ENCODE measurements around the gene MUCL3. TPM values are rescaled to one million over a fixed set of nuclear protein-coding genes. Genes with fewer than 3 reads are reported as not detected.
"Not testable (repeated sequence)": the region's sequence is repeated elsewhere in the genome, so short reads cannot be mapped to it uniquely, and the experiment has no call there.

Gene MUCL3
- polyA plus RNA-seq, 1 of the 3 experiments (the other 2 are of a cell fraction): not detected

DNA sequence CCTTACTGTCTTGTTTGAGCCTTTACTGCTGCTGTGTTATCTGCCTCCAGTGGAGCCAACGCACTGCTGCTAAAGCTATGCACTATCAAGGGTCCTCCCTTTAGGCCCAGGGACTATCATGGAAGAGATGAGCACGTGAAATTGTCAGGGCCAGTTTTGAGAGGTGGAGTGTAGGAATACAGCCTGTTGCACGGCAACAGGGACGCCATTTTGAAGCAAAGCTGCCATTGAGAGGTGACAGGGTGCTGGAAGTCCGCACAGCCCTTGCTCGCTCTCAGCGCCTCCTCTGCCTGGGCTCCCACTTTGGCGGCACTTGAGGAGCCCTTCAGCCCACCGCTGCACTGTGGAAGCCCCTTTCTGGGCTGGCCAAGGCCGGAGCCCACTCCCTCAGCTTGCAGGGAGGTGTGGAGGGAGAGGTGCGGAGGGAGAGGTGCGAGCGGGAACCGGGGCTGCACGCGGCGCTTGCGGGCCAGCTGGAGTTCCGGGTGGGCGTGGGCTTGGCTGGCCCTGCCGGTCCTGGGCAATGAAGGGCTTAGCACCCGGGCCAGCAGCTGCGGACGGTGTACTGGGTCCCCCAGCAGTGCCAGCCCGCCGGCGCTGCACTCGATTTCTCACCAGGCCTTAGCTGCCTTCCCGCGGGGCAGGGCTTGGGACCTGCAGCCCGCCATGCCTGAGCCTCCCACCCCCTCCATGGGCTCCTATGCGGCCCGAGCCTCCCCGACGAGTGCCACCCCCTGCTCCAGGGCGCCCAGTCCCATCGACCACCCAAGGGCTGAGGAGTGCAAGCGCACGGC is 59.5 kb downstream of the MUCL3 start:
- H3K27ac ChIP-seq (ENCODE audit: low read depth in 2 of 2, low read length in 1 of 2); POLR2A ChIA-PET; H3K9me3 ChIP-seq; H3K4me2 ChIP-seq; H3K79me2 ChIP-seq (ENCODE audit: insufficient read depth); H3K9ac ChIP-seq; H3F3A ChIP-seq (replicated peaks; ENCODE audit: insufficient read depth); H3K4me3 ChIP-seq (ENCODE audit: low read depth in 2 of 2, low read length in 1 of 2); DNase-seq; H3K36me3 ChIP-seq (replicated peaks in 1 of 2; ENCODE audit: control insufficient read depth in 1 of 2, insufficient read depth in 2 of 2, low read length in 1 of 2); H2AFZ ChIP-seq (ENCODE audit: low read depth); H4K20me1 ChIP-seq (ENCODE audit: insufficient read depth); H3K4me1 ChIP-seq (ENCODE audit: control insufficient read depth in 1 of 2, insufficient read depth in 2 of 2, low read depth in 1 of 2, low read length in 1 of 2); H3K9me2 ChIP-seq; H3K27me3 ChIP-seq (ENCODE audit: insufficient read depth): not testable (repeated sequence)
- CTCF ChIA-PET: interaction anchor here (1.1 kb wide), 2 partner anchors 86 to 87 kb away, joined by 3 read pairs; partner anchors contain the start of gene VARS2
- 70% methylated on average over 11 of the region's 39 CpGs for WGBS (ENCODE audit: low lambda C conversion rate)

GRCh38 chr6:31001281-31001888 is 60.6 kb downstream of the MUCL3 start:
- no peaks in the 10 kb centered on the region for H3K36me3 ChIP-seq (replicated peaks in 1 of 2; ENCODE audit: control insufficient read depth in 1 of 2, insufficient read depth in 2 of 2, low read length in 1 of 2)
- no peaks in the 10 kb centered on the region for H3K9me2 ChIP-seq
- no peaks in the 10 kb centered on the region; a peak in 1 of 4 replicates for H3K4me1 ChIP-seq (ENCODE audit: control insufficient read depth in 1 of 2, insufficient read depth in 2 of 2, low read depth in 1 of 2, low read length in 1 of 2)
- ChIA-PET POLR2A (no interaction called here), CTCF (no interaction called here)
- no peak overlapping the region for H3K27ac ChIP-seq (ENCODE audit: low read depth in 2 of 2, low read length in 1 of 2)
- H4K20me1 ChIP-seq (ENCODE audit: insufficient read depth): no peaks in the 10 kb centered on the region
- no peaks in the 10 kb centered on the region for H3K79me2 ChIP-seq (ENCODE audit: insufficient read depth)
- no peaks in the 10 kb centered on the region for H3K9me3 ChIP-seq
- no peak overlapping the region for H3K9ac ChIP-seq
- H3K4me2 ChIP-seq: no peak overlapping the region
- H2AFZ ChIP-seq (ENCODE audit: low read depth): no peak overlapping the region
- TF ChIP-seq, protein P1, sequence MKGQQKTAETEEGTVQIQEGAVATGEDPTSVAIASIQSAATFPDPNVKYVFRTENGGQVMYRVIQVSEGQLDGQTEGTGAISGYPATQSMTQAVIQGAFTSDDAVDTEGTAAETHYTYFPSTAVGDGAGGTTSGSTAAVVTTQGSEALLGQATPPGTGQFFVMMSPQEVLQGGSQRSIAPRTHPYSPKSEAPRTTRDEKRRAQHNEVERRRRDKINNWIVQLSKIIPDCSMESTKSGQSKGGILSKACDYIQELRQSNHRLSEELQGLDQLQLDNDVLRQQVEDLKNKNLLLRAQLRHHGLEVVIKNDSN (IDR thresholded peaks at IDR 0.05; ENCODE audit: borderline replicate concordance, low read depth): no peak
- TF ChIP-seq YY1 (IDR thresholded peaks at IDR 0.05; ENCODE audit: low read depth) (no peak), FOXM1 (IDR thresholded peaks at IDR 0.05; ENCODE audit: low read depth) (no peak), TEAD4 (IDR thresholded peaks at IDR 0.05; ENCODE audit: borderline replicate concordance, insufficient read depth) (no peak), USF2 (IDR thresholded peaks at IDR 0.05; ENCODE audit: borderline replicate concordance, low read depth, low read length) (no peak), TAF1 (IDR thresholded peaks at IDR 0.05; ENCODE audit: borderline replicate concordance, low read depth, low read length) (no peak), CTCF (IDR thresholded peaks at IDR 0.05) (no peak), JUND (IDR thresholded peaks at IDR 0.05) (no peak), MEF2A (IDR thresholded peaks at IDR 0.05; ENCODE audit: borderline replicate concordance, low read depth) (no peak), PBX3 (IDR thresholded peaks at IDR 0.05) (no peak), FOXJ3 (CRISPR knock-in tag; IDR thresholded peaks at IDR 0.05) (no peak), ZBTB33 (IDR thresholded peaks at IDR 0.05; ENCODE audit: borderline replicate concordance, low read depth) (no peak), ELF1 (IDR thresholded peaks at IDR 0.05) (no peak), CHD2 (IDR thresholded peaks at IDR 0.05; ENCODE audit: low read length, partially characterized antibody) (no peak), GATA2 (CRISPR knock-in tag; IDR thresholded peaks at IDR 0.05) (no peak), GABPA (IDR thresholded peaks at IDR 0.05; ENCODE audit: low read depth) (no peak), TCF12 (IDR thresholded peaks at IDR 0.05) (no peak), NFIC (IDR thresholded peaks at IDR 0.05; ENCODE audit: borderline replicate concordance) (no peak)
- WGBS (ENCODE audit: low lambda C conversion rate): 75% methylated on average over 13 of the region's 13 CpGs
- H3K4me3 ChIP-seq (ENCODE audit: low read depth in 2 of 2, low read length in 1 of 2): no peak overlapping the region
- no peak for DNase-seq
- H3F3A ChIP-seq (replicated peaks; ENCODE audit: insufficient read depth): no peaks in the 10 kb centered on the region
- no peaks in the 10 kb centered on the region for H3K27me3 ChIP-seq (ENCODE audit: insufficient read depth)
